Ecto neural progenitor cell (in vitro differentiated cells): ENCODE results near the gene UPK1A.
"Not testable (repeated sequence)": the region's sequence is repeated elsewhere in the genome, so short reads cannot be mapped to it uniquely, and the experiment has no call there.

Source experiments
- DNase-seq: peaks from one replicate; pipeline ENCODE4 v3.0.0-alpha.2; 2018; ENCODE audit warnings: low spot score

The UPK1A gene

GRCh38 chr19:35718345-35719041 is 52.2 kb downstream of the UPK1A start:
- DNase-seq: peak; percentile 70

DNA sequence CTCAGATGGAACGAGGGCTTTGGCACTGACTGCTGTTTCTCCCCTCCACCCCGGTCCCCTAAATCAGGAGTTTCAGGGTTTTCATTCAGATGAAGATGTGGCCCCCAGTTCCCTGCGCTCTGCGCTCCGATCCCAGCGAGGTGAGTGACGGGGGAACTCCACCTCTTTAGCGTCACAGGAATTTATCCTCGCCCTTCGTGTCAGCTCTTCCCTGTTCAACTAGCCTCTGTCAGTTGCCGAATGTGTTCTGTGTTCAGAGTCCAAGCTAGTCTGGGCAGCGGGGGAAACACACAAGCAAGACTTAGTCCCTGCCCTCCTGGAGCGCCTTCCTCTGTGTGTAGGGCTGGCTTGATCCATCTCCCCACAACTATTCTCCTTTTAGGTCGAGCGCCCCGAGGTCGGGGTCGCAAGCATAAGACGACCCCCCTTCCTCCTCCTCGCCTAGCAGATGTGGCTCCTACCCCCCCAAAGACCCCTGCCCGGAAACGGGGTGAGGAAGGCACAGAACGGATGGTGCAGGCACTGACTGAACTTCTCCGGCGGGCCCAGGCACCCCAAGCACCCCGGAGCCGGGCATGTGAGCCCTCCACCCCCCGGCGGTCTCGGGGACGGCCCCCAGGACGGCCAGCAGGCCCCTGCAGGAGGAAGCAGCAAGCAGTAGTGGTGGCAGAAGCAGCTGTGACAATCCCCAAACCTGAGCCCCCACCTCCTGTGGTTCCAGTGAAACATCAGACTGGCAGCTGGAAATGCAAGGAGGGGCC is 53.3 kb downstream of the UPK1A start:
- no peak for DNase-seq

DNA sequence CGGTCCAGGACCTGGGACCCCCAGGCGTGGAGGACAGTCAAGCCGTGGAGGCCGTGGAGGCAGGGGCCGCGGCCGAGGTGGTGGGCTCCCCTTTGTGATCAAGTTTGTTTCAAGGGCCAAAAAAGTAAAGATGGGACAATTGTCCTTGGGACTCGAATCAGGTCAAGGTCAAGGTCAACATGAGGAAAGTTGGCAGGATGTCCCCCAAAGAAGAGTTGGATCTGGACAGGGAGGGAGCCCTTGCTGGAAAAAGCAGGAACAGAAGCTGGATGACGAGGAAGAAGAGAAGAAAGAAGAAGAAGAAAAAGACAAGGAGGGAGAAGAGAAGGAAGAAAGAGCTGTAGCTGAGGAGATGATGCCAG is 53.8 kb downstream of the UPK1A start:
- DNase-seq: no peak

GRCh38 chr19:35720648-35721047 is 54.3 kb downstream of the UPK1A start:
- DNase-seq: no peak

- no peak for DNase-seq
Measured at GRCh38 chr19:35721374-35721773, 55.1 kb downstream of the UPK1A start.

- no peak for DNase-seq
Measured at GRCh38 chr19:35722461-35722860, 56.1 kb downstream of the UPK1A start.

GRCh38 chr19:35722897-35723296 is 56.6 kb downstream of the UPK1A start:
- DNase-seq: no peak

DNA sequence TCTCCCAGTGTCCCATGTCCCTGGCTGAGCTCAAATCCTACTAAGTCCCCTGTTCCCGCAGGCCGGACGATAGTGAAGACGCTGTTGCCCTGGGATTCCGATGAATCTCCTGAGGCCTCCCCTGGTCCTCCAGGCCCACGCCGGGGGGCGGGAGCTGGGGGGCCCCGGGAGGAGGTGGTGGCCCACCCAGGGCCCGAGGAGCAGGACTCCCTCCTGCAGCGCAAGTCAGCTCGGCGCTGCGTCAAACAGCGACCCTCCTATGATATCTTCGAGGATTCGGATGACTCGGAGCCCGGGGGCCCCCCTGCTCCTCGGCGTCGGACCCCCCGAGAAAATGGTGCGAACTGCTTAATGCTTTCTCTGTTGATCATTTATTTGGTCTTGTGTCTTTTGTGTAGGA is 57.4 kb downstream of the UPK1A start:
- DNase-seq: no peak

GRCh38 chr19:35724132-35724531 is 57.8 kb downstream of the UPK1A start:
- DNase-seq: not testable (repeated sequence)

DNA sequence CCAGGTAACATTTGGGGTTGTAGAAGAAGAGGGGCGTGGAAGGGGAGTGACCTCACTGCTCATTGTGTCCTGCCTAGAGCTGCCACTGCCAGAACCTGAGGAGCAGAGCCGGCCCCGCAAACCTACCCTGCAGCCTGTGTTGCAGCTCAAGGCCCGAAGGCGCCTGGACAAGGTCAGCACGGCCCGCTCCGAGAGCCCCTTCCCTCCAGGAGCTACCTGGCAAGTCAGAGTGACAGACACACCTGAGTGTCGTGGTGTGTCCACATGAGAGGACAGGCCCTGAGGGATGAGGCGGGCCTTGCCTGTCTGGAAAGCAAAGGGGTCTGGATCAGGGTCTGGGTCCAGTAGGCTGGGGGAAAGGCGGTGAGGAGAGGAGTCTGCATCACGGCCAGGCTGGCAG is 58.2 kb downstream of the UPK1A start:
- DNase-seq: no peak

- no peak for DNase-seq
Measured at GRCh38 chr19:35725216-35725861, 59.0 kb downstream of the UPK1A start.

DNA sequence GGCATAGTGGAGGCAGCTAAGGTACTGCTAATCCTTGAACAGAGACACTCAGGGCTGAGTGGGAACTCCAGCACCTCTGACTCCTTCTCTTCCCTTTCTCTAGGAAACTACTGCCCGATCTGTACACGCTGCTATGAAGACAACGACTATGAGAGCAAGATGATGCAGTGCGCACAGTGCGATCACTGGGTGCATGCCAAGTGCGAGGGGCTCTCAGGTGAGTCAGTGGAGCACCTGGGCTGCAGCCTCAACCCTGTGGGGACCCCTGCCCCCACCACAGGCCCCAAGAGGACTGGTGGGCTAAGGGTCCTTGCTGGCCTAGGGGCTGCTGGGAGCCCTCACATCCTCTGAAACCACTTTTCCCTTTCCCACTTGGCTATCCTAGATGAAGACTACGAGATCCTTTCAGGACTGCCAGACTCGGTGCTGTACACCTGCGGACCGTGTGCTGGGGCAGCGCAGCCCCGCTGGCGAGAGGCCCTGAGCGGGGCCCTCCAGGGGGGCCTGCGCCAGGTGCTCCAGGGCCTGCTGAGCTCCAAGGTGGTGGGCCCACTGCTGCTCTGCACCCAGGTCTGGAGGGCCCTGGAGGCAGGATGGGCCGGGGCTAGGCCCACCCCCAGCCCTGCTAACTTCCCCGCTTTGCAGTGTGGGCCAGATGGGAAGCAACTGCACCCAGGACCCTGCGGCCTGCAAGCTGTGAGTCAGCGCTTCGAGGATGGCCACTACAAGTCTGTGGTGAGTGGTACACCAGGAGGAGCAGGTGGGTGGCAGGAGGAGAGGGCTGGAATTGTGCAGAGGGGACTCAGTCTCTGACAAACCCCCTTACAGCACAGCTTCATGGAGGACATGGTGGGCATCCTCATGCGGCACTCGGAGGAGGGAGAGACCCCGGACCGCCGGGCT is 61.0 kb downstream of the UPK1A start:
- no peak for DNase-seq
